ENCODE results near the gene CCT6A. TPM values are rescaled to one million over a fixed set of nuclear protein-coding genes. Genes with fewer than 3 reads are reported as not detected.
A peak's percentile ranks its signal among the peaks of the same experiment; 100 is the strongest.
"Not testable (repeated sequence)": the region's sequence is repeated elsewhere in the genome, so short reads cannot be mapped to it uniquely, and the experiment has no call there.

Gene CCT6A
- total and polyA plus RNA-seq, 8 donors = 33.6 to 89.0 (median 53.2) TPM

GRCh38 chr7:56028942-56029630 is 22.5 kb upstream of the CCT6A start:
- intact Hi-C loops (cut with DNase I) = no loop called here
- peak in 2 of 4 donors; percentile 6 to 18 for ATAC-seq
- H3K27ac ChIP-seq = no peak overlapping the region
- 60 to 62% methylated on average over 9 of the region's 9 CpGs for WGBS, 2 donors
- no peaks in the 10 kb centered on the region for H3K9me3 ChIP-seq
- FAIRE-seq = no peak
- H3K4me3 ChIP-seq = no peak overlapping the region
- no peaks in the 10 kb centered on the region for H3K27me3 ChIP-seq
- DNase-seq = no peak
- H3K4me1 ChIP-seq = peaks cover 0 to 11% (median 0%) of the 10 kb centered on the region in 3 donors
- no peak for TF ChIP-seq CTCF (IDR thresholded peaks at IDR 0.05)
- no peaks in the 10 kb centered on the region for H3K36me3 ChIP-seq

- Histone ChIP-seq H3K27me3 (no peaks in the 10 kb centered on the region), H3K36me3 (no peaks in the 10 kb centered on the region), H3K27ac (no peak overlapping the region), H3K4me3 (no peak overlapping the region), H3K9me3 (no peaks in the 10 kb centered on the region), H3K4me1 (peaks cover 0 to 11% (median 0%) of the 10 kb centered on the region in 3 donors)
- DNase-seq (no peak), FAIRE-seq (no peak), ATAC-seq (no peak)
- intact Hi-C loops (cut with DNase I) = no loop called here
- no peak for TF ChIP-seq CTCF (IDR thresholded peaks at IDR 0.05)
- WGBS, 2 donors = 93% methylated on average over 8 of the region's 8 CpGs
These were observed 21.2 kb upstream of the CCT6A start for GRCh38 chr7:56030340-56030739.

- H3K36me3 ChIP-seq; H3K9me3 ChIP-seq; FAIRE-seq; H3K27ac ChIP-seq; ATAC-seq; H3K27me3 ChIP-seq; H3K4me3 ChIP-seq; intact Hi-C loops (cut with DNase I); DNase-seq: not testable (repeated sequence)
- WGBS, 2 donors = 79 to 83% methylated on average over 8 of the region's 8 CpGs
- H3K4me1 ChIP-seq = peaks cover 0 to 11% (median 0%) of the 10 kb centered on the region in 3 donors
These were observed 20.0 kb upstream of the CCT6A start for GRCh38 chr7:56031556-56031955.

- WGBS, 2 donors = 92 to 97% methylated on average over 6 to 7 of the region's 7 CpGs
- intact Hi-C loops (cut with DNase I); H3K9me3 ChIP-seq; H3K27ac ChIP-seq; DNase-seq; ATAC-seq; H3K27me3 ChIP-seq; H3K36me3 ChIP-seq; H3K4me3 ChIP-seq; FAIRE-seq: not testable (repeated sequence)
- H3K4me1 ChIP-seq = peaks cover 0 to 11% (median 0%) of the 10 kb centered on the region in 3 donors
These were observed 19.0 kb upstream of the CCT6A start for GRCh38 chr7:56032578-56032977.

- FAIRE-seq (no peak), DNase-seq (peak; percentile 37 to 77 (median 56)), ATAC-seq (peak; percentile 79 to 89 (median 88))
- intact Hi-C loops (cut with DNase I) = no loop called here
- Histone ChIP-seq H3K27me3 (no peaks in the 10 kb centered on the region), H3K27ac (peak overlapping the region in 3 of 4 donors; percentile 18 to 64 (median 34)), H3K4me1 (peaks cover 0 to 11% (median 0%) of the 10 kb centered on the region in 3 donors), H3K9me3 (no peaks in the 10 kb centered on the region), H3K4me3 (peak overlapping the region; percentile 23 to 71 (median 45)), H3K36me3 (no peaks in the 10 kb centered on the region)
- peak in 2 of 4 donors; percentile 10 to 16 for TF ChIP-seq CTCF (IDR thresholded peaks at IDR 0.05)
- WGBS, 2 donors = 0% methylated on average over 26 to 27 of the region's 27 CpGs
These were observed 17.7 kb upstream of the CCT6A start for GRCh38 chr7:56033671-56034432.
